Measurements from ENCODE around the gene PRKAA1.
A peak's percentile ranks its signal among the peaks of the same experiment; 100 is the strongest.
"Not testable (repeated sequence)": the region's sequence is repeated elsewhere in the genome, so short reads cannot be mapped to it uniquely, and the experiment has no call there.

The PRKAA1 gene

DNA sequence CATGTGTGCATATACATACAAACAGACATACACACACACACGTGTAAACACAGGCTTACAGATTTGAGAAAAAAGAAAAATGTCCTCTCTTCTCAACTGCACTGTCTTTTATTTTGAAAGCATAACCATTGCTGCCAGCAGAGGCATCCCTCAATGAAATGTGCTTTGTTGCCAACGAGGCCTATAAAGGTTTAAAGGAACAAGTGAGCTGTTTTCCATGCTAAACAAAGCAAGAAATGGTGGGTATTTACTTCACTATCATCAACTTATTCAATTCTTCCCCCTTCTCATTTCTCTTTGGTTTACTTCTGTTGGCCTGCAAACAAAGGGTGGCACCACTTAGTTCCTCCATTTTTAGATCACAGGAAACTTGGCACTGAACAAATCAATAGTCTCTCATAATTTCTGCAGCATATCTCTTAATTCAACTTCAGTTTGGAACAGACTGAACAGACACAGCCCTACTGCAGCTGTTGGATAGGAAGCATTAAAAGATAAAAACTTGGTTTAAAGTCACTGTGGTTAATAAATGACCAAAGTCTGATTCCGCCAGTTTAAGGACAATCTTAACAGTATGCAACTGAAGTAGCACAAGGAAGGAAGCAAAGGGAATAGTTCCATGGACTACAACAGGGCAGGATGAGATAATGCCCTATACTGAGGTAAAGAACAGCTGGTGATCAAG, 64.2 kb downstream of the PRKAA1 start:
- no peak for DNase-seq (ENCODE audit: low read depth, low spot score)
- no peak overlapping the region for H3K4me3 ChIP-seq (ENCODE audit: low read depth, low read length)
- in situ Hi-C loops (cut with HindIII; ENCODE audit: low sequenced_read_pairs) = no loop called here
- TF ChIP-seq, protein P1, sequence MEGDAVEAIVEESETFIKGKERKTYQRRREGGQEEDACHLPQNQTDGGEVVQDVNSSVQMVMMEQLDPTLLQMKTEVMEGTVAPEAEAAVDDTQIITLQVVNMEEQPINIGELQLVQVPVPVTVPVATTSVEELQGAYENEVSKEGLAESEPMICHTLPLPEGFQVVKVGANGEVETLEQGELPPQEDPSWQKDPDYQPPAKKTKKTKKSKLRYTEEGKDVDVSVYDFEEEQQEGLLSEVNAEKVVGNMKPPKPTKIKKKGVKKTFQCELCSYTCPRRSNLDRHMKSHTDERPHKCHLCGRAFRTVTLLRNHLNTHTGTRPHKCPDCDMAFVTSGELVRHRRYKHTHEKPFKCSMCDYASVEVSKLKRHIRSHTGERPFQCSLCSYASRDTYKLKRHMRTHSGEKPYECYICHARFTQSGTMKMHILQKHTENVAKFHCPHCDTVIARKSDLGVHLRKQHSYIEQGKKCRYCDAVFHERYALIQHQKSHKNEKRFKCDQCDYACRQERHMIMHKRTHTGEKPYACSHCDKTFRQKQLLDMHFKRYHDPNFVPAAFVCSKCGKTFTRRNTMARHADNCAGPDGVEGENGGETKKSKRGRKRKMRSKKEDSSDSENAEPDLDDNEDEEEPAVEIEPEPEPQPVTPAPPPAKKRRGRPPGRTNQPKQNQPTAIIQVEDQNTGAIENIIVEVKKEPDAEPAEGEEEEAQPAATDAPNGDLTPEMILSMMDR (IDR thresholded peaks at IDR 0.05; ENCODE audit: low read depth, low read length) = no peak

DNA sequence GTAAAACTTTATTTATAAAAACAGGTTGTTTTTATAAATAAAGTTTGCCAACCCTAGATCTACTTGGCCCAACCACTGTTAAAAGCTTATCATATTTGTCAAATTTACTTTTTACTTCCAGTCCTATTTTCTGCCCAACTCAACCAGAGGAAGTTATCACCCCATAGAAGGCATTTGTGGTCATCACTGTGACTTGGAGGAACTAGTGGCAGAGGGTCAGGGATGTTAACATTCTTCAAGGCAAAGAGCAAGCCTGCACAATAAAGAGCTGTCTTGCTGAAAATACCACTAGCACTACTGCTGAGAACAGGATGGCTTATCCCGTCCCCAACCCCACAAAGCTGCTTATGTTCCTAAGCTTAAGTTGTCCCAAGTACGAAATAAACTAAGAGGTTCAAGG, 64.7 kb downstream of the PRKAA1 start:
- TF ChIP-seq, protein P1 (IDR thresholded peaks at IDR 0.05; ENCODE audit: low read depth, low read length) = no peak
- in situ Hi-C loops (cut with HindIII; ENCODE audit: low sequenced_read_pairs) = no loop called here
- DNase-seq (ENCODE audit: low read depth, low spot score) = no peak
- no peak overlapping the region for H3K4me3 ChIP-seq (ENCODE audit: low read depth, low read length)

DNA sequence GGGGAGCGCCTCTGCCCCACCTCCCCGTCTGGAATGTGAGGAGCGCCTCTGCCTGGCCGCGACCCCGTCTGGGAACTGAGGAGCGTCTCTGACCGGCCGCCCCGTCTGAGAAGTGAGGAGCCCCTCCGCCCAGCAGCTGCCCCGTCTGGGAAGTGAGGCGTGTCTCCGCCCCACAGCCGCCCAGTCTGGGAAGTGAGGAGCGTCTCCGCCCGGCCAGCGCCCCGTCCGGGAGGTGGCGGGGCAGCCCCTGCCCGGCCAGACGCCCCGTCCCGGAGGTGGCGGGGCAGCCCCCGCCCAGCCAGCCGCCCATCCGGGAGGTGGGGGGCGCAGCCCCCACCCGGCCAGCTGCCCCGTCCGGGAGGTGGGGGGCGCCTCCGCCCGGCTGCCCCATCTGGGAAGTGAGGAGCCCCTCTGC, 75.7 kb downstream of the PRKAA1 start:
- in situ Hi-C loops (cut with HindIII; ENCODE audit: low sequenced_read_pairs); DNase-seq (ENCODE audit: low read depth, low spot score); H3K4me3 ChIP-seq (ENCODE audit: low read depth, low read length): not testable (repeated sequence)

DNA sequence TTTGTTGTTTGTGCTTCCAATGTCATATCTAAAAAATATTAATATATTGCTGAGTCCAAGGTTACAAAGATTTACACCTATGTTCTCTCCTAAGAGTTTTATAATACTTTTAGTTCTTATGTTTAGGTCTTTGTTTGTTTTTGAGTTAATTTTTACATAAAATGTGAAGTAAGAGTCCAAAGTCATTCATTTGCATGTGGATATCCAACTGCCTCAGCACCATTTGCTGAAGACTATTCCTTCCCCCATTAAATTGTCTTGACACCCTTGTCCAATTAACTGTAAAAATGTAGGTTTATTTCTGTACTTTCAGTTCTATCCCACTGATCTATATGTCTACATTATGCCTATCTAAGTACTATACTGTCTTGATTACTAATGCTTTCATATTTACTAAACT, 78.1 kb downstream of the PRKAA1 start:
- DNase-seq (ENCODE audit: low read depth, low spot score) = no peak
- TF ChIP-seq, protein P1 (IDR thresholded peaks at IDR 0.05; ENCODE audit: low read depth, low read length) = no peak
- no peak overlapping the region for H3K4me3 ChIP-seq (ENCODE audit: low read depth, low read length)
- in situ Hi-C loops (cut with HindIII; ENCODE audit: low sequenced_read_pairs) = no loop called here

DNA sequence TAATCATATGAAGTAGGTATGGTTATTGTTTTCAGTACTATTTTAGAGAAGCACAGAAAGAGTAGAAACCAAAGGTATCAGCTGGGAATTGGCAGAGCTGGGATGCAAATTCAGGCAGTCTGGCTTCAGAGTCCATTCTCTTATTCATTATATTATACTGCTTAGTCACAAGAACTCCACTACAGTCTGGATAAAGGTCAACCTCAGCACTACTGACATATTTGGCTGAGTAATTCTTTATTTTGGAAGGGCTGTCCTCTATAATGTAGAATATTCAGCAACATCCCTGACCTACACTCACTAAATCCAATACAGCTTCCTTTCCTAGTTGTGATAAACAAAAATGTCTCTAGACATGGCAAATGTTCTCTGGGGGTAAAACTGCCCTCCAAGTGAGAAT, 80.9 kb downstream of the PRKAA1 start:
- DNase-seq (ENCODE audit: low read depth, low spot score) = peak; percentile 71
- TF ChIP-seq, protein P1 (IDR thresholded peaks at IDR 0.05; ENCODE audit: low read depth, low read length) = no peak
- no peak overlapping the region for H3K4me3 ChIP-seq (ENCODE audit: low read depth, low read length)
- in situ Hi-C loops (cut with HindIII; ENCODE audit: low sequenced_read_pairs) = no loop called here

DNA sequence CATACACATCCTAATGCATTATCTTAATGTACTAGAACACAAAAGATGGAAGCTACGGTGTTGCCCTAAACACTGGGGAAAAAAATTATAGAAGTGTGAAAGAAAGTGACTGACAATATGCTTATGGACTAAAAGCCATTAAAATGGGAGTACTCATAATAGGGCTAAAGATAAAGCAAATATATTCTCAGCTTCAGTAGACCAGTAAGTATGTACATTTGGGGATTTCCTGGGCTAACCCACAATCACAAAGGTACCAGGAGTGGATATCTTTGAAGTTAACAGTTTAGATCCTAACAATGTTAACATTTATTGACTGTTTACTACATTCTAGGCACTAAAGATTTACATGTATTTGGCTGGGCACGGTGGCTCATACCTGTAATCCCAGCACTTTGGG, 81.6 kb downstream of the PRKAA1 start:
- no peak for DNase-seq (ENCODE audit: low read depth, low spot score)
- in situ Hi-C loops (cut with HindIII; ENCODE audit: low sequenced_read_pairs) = no loop called here
- no peak overlapping the region for H3K4me3 ChIP-seq (ENCODE audit: low read depth, low read length)
- TF ChIP-seq, protein P1 (IDR thresholded peaks at IDR 0.05; ENCODE audit: low read depth, low read length) = no peak

DNA sequence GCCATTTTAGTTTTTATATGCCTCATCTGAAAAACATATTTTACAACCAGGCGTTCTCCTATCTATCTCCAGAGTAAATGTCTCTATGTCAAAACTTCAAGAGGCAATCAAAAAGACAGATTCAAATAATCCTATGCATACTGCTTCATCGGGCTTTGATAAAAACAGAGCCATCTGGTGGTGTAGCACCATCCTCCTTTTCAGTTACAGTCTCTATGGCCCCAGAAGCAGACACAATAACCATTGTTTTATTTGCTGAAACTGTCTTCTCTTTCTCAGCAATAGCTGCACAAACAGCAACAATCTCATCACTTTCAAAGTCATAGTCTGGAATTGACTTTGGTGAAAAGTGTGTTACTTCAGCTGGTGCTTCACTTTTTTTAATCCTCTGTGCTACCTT, 82.2 kb downstream of the PRKAA1 start:
- no peak for DNase-seq (ENCODE audit: low read depth, low spot score)
- H3K4me3 ChIP-seq (ENCODE audit: low read depth, low read length) = no peak overlapping the region
- in situ Hi-C loops (cut with HindIII; ENCODE audit: low sequenced_read_pairs) = no loop called here
- TF ChIP-seq, protein P1 (IDR thresholded peaks at IDR 0.05; ENCODE audit: low read depth, low read length) = peak; percentile 40

Measured in astrocyte of the spinal cord (primary cell).